ENCODE results near the gene ZNF532.

The ZNF532 gene

GRCh38 chr18:58909521-58909920, 44.8 kb downstream of the ZNF532 start:
- no peaks in the 10 kb centered on the region for H3K27me3 ChIP-seq (replicated peaks; ENCODE audit: insufficient read depth, low read length)
- no peak for DNase-seq
- TF ChIP-seq CTCF (IDR thresholded peaks at IDR 0.05; ENCODE audit: low read length) (no peak), EZH2 (optimal IDR thresholded peaks at IDR 0.05; ENCODE audit: low read depth, low read length) (no peak), EZH2phosphoT487 (IDR thresholded peaks at IDR 0.05; ENCODE audit: low read length) (no peak)
- H3K4me1 ChIP-seq (ENCODE audit: low read length) = peaks cover 7% of the 10 kb centered on the region
- H3K9me3 ChIP-seq (replicated peaks; ENCODE audit: insufficient read depth, low read length) = no peaks in the 10 kb centered on the region
- H4K20me1 ChIP-seq (ENCODE audit: insufficient read depth, low read length) = no peaks in the 10 kb centered on the region
- no peaks in the 10 kb centered on the region for H3K79me2 ChIP-seq (ENCODE audit: low read length)
- peaks cover 5% of the 10 kb centered on the region for H3F3A ChIP-seq (ENCODE audit: insufficient read depth, low read length)
- H2AFZ ChIP-seq (ENCODE audit: low read length) = no peak overlapping the region
- no peaks in the 10 kb centered on the region for H3K36me3 ChIP-seq (replicated peaks; ENCODE audit: insufficient read depth, low read length)
- no peak overlapping the region for H3K4me2 ChIP-seq (ENCODE audit: low read depth, low read length)
- H3K27ac ChIP-seq (ENCODE audit: low read length) = no peak overlapping the region
- H3K9ac ChIP-seq (ENCODE audit: low read length) = no peak overlapping the region
- H3K4me3 ChIP-seq (ENCODE audit: low read length) = no peak overlapping the region
- no peaks in the 10 kb centered on the region for H3K9me2 ChIP-seq (replicated peaks; ENCODE audit: insufficient read depth, low read length)

- DNase-seq = no peak
- Histone ChIP-seq H4K20me1 (ENCODE audit: insufficient read depth, low read length) (no peaks in the 10 kb centered on the region), H3K27ac (ENCODE audit: low read length) (no peak overlapping the region), H3K4me2 (ENCODE audit: low read depth, low read length) (peak overlapping the region; percentile 13; the same call in 1 of the 2 replicates), H3K4me3 (ENCODE audit: low read length) (no peak overlapping the region), H2AFZ (ENCODE audit: low read length) (no peak overlapping the region), H3K27me3 (replicated peaks; ENCODE audit: insufficient read depth, low read length) (no peaks in the 10 kb centered on the region), H3F3A (ENCODE audit: insufficient read depth, low read length) (peaks cover 14% of the 10 kb centered on the region), H3K9me3 (replicated peaks; ENCODE audit: insufficient read depth, low read length) (no peaks in the 10 kb centered on the region), H3K36me3 (replicated peaks; ENCODE audit: insufficient read depth, low read length) (no peaks in the 10 kb centered on the region), H3K4me1 (ENCODE audit: low read length) (peaks cover 19% of the 10 kb centered on the region), H3K9ac (ENCODE audit: low read length) (no peak overlapping the region), H3K79me2 (ENCODE audit: low read length) (no peaks in the 10 kb centered on the region), H3K9me2 (replicated peaks; ENCODE audit: insufficient read depth, low read length) (no peaks in the 10 kb centered on the region)
- TF ChIP-seq EZH2phosphoT487 (IDR thresholded peaks at IDR 0.05; ENCODE audit: low read length) (no peak), EZH2 (optimal IDR thresholded peaks at IDR 0.05; ENCODE audit: low read depth, low read length) (no peak), CTCF (IDR thresholded peaks at IDR 0.05; ENCODE audit: low read length) (no peak)
Measured at GRCh38 chr18:58911241-58911640, 46.6 kb downstream of the ZNF532 start.

GRCh38 chr18:58911766-58912165, 47.1 kb downstream of the ZNF532 start:
- H3K4me2 ChIP-seq (ENCODE audit: low read depth, low read length) = peak overlapping the region; percentile 13; the same call in 1 of the 2 replicates

More at GRCh38 chr18:58911766-58912165, 47.1 kb downstream of the ZNF532 start:
- H3K4me3 ChIP-seq (ENCODE audit: low read length) = no peak overlapping the region
- TF ChIP-seq CTCF (IDR thresholded peaks at IDR 0.05; ENCODE audit: low read length) = no peak
- TF ChIP-seq EZH2phosphoT487 (IDR thresholded peaks at IDR 0.05; ENCODE audit: low read length) = no peak
- no peak for TF ChIP-seq EZH2 (optimal IDR thresholded peaks at IDR 0.05; ENCODE audit: low read depth, low read length)
- H4K20me1 ChIP-seq (ENCODE audit: insufficient read depth, low read length) = no peaks in the 10 kb centered on the region
- H3K9me2 ChIP-seq (replicated peaks; ENCODE audit: insufficient read depth, low read length) = no peaks in the 10 kb centered on the region
- no peak overlapping the region for H3K27ac ChIP-seq (ENCODE audit: low read length)
- peaks cover 14% of the 10 kb centered on the region for H3F3A ChIP-seq (ENCODE audit: insufficient read depth, low read length)
- no peaks in the 10 kb centered on the region for H3K79me2 ChIP-seq (ENCODE audit: low read length)
- H3K9me3 ChIP-seq (replicated peaks; ENCODE audit: insufficient read depth, low read length) = no peaks in the 10 kb centered on the region
- no peaks in the 10 kb centered on the region for H3K36me3 ChIP-seq (replicated peaks; ENCODE audit: insufficient read depth, low read length)
- peaks cover 19% of the 10 kb centered on the region for H3K4me1 ChIP-seq (ENCODE audit: low read length)
- no peaks in the 10 kb centered on the region for H3K27me3 ChIP-seq (replicated peaks; ENCODE audit: insufficient read depth, low read length)
- peak; percentile 17 for DNase-seq
- no peak overlapping the region for H2AFZ ChIP-seq (ENCODE audit: low read length)
- no peak overlapping the region for H3K9ac ChIP-seq (ENCODE audit: low read length)
